CD4-positive, alpha-beta T cell treated with Interleukin-1 beta for 1 hour (primary cell): ENCODE results near the gene DMWD.

Experiments
- DNase-seq, 2 donors: peaks; one replicate each; pipeline ENCODE4 v3.0.0-alpha.2; 2020 to 2022

DMWD gene

DNA sequence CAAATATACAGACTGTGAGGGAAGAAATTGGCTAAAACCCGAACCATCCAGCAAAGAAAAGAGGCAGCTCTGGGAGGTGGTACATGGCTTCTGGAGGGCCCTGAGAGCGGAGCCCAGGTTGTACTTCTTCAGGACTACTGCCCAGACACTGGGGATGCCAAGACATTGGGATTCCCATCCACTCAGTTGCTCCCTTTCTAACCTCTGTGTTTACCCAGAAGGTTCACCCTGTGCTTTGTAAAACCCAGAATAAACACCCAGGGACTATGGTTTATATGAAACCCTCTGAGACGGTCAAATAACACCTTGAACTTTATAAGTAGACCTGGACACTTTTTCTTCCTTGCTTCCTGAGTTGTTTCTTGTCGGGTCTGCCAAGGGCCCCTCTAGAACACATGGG lies 49.7 kb downstream of the DMWD start:
- no peak for DNase-seq

DNA sequence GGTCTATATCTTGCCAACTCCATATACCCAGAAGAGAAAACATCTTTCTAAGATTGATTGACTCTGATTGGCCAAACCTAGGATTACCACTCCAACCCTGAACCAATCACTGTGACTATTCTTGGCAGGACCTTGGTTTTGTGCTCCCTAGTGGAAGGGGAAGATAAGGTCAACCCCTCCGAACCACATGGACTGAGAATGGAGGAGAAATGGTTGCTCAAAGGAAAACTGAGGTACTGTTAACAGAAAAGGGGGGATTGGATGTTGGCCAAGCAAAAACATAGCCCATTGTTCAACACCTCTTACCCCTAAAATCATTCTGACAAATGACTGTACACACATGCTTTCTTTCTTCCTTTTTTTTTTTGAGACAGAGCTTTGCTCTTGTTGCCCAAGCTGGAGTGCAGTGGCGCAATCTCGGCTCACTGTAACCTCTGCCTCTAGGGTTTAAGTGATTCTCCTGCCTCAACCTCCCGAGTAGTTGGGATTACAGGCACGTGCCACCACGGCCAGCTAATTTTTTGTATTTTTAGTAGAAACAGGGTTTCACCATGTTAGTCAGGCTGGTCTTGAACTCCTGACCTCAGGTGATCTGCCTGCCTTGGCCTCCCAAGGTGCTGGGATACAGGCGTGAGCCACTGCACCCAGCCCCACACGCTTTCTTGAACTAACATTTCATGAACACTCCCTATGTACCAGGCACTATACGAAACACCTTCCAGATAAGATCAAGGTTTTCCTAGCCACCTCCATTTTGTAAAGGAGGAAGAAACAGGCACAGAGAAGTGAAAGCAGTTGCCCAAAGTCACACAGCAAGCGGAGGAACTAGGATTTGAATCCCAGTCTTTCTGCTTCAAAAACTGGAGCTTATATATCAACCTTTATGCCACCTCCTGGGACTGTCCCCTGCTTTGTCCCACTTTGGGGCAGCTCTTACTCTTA lies 52.9 kb downstream of the DMWD start:
- DNase-seq: no peak

DNA sequence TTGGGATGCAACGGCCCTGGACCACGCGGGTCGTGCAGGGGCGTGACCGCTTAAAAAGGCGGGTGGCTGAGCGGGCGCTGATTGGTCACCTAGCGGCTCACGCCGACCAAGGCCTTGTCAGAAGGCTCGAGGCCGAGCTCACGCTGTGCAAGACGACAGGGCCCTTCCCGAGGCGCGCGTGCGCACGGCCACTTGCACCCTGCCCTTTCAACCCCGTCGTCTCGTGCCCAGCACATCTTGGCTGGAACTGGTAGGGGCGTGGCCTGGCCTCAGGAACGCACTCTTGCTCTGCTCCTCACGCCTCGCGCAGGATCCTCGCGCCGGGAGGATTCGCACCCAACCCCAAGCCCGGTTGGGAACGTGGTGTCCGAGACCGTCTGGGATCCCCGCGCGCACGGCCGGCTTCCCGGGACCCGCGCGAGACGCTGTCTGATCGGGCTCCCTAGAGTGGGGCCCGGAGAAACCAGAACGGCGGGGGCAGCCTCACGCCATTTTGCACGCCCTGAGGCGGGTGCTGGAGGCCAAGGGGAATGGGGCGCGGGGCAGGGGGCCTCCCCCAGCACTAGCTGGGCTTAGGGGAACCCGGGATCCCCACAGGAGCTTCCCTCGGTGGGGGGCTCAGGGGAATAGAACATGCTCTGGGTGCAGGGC lies 59.4 kb downstream of the DMWD start, which contains the start of gene MEIOSIN:
TSS of gene MEIOSIN (plus strand) at position 280 of the 651 bp plus-strand sequence. CDS start 1,938 bp downstream, outside the sequence.
- DNase-seq: no peak
